RWPE2 (cell line): ENCODE data around the gene TSPAN18.

Experiments used
- ATAC-seq: fragments of 200-7000 bp; cut with Tn5 transposase; 3 replicates; pipeline ENCODE4 v1.9.1; 2021; ENCODE audit warnings: low read depth
- DNase-seq: peaks from one replicate; pipeline ENCODE4 v3.0.0-alpha.2; 2020; ENCODE audit warnings: low spot score
- H3K27ac ChIP-seq: fragments of 450-650 bp; 2 replicates; pipeline ENCODE4 v1.5.1; 2017; ENCODE audit warnings: mild to moderate bottlenecking; ENCODE audit not compliant: poor library complexity, severe bottlenecking
- H3K27me3 ChIP-seq: fragments of 250-450 bp; sonication (Bioruptor Pico); 2 replicates; pipeline ENCODE4 v1.5.1; 2021; ENCODE audit warnings: mild to moderate bottlenecking, moderate library complexity; ENCODE audit not compliant: insufficient read depth, poor library complexity, severe bottlenecking
- H3K36me3 ChIP-seq: fragments of 250-450 bp; sonication (Bioruptor Pico); 2 replicates; pipeline ENCODE4 v1.5.1; 2020; ENCODE audit warnings: low read depth, mild to moderate bottlenecking, moderate library complexity
- H3K4me1 ChIP-seq: fragments of 250-450 bp; sonication (Bioruptor Pico); 2 replicates; pipeline ENCODE4 v1.5.1; 2021; ENCODE audit warnings: mild to moderate bottlenecking, moderate library complexity; ENCODE audit not compliant: insufficient read depth, poor library complexity, severe bottlenecking
- H3K4me3 ChIP-seq: fragments of 250-450 bp; sonication (Bioruptor Pico); 2 replicates; pipeline ENCODE4 v1.5.1; 2021; ENCODE audit warnings: mild to moderate bottlenecking, moderate library complexity; ENCODE audit not compliant: severe bottlenecking
- H3K9me3 ChIP-seq: fragments of 250-450 bp; sonication (Bioruptor Pico); 2 replicates; pipeline ENCODE4 v1.5.1; 2021; ENCODE audit warnings: mild to moderate bottlenecking, moderate library complexity; ENCODE audit not compliant: severe bottlenecking
- CTCF ChIP-seq: fragments of 450-650 bp; IDR thresholded peaks from one replicate; pipeline ENCODE4 v1.5.1; 2017; ENCODE audit warnings: mild to moderate bottlenecking, moderate library complexity; ENCODE audit not compliant: poor library complexity, severe bottlenecking

TSPAN18 gene

GRCh38 chr11:44885065-44885810, 158.5 kb downstream of the TSPAN18 start:
- H3K4me3 ChIP-seq: no peak overlapping the region
- no peaks in the 10 kb centered on the region for H3K4me1 ChIP-seq
- H3K27me3 ChIP-seq: no peaks in the 10 kb centered on the region
- no peaks in the 10 kb centered on the region for H3K9me3 ChIP-seq
- H3K27ac ChIP-seq: no peak overlapping the region
- DNase-seq (no peak), ATAC-seq (no peak)
- H3K36me3 ChIP-seq: no peaks in the 10 kb centered on the region
- TF ChIP-seq CTCF: no peak

- Histone ChIP-seq H3K4me1 (no peaks in the 10 kb centered on the region), H3K36me3 (no peaks in the 10 kb centered on the region), H3K4me3 (no peak overlapping the region), H3K27ac (no peak overlapping the region), H3K27me3 (no peaks in the 10 kb centered on the region), H3K9me3 (no peaks in the 10 kb centered on the region)
- ATAC-seq (no peak), DNase-seq (no peak)
- TF ChIP-seq CTCF: no peak
These were observed 159.4 kb downstream of the TSPAN18 start for GRCh38 chr11:44885919-44886789.

- Histone ChIP-seq H3K27me3 (no peaks in the 10 kb centered on the region), H3K4me3 (no peak overlapping the region), H3K4me1 (no peaks in the 10 kb centered on the region), H3K36me3 (no peaks in the 10 kb centered on the region), H3K9me3 (no peaks in the 10 kb centered on the region), H3K27ac (no peak overlapping the region)
- DNase-seq (no peak), ATAC-seq (0 out of 3 replicates have a peak, but pooled peaks have one; percentile 40)
- no peak for TF ChIP-seq CTCF
These were observed 160.0 kb downstream of the TSPAN18 start for GRCh38 chr11:44886790-44887140.

- Histone ChIP-seq H3K4me3 (no peak overlapping the region), H3K27ac (no peak overlapping the region), H3K4me1 (no peaks in the 10 kb centered on the region), H3K36me3 (no peaks in the 10 kb centered on the region), H3K9me3 (no peaks in the 10 kb centered on the region), H3K27me3 (no peaks in the 10 kb centered on the region)
- TF ChIP-seq CTCF: no peak
- DNase-seq (no peak), ATAC-seq (no peak)
These were observed 160.9 kb downstream of the TSPAN18 start for GRCh38 chr11:44887636-44888035.

- no peak overlapping the region for H3K27ac ChIP-seq
- ATAC-seq: no peak
- H3K4me1 ChIP-seq: no peaks in the 10 kb centered on the region
- H3K36me3 ChIP-seq: no peaks in the 10 kb centered on the region
- no peak for TF ChIP-seq CTCF
- no peaks in the 10 kb centered on the region for H3K27me3 ChIP-seq
- no peak overlapping the region for H3K4me3 ChIP-seq
- DNase-seq: no peak
- H3K9me3 ChIP-seq: no peaks in the 10 kb centered on the region
These were observed 162.5 kb downstream of the TSPAN18 start for GRCh38 chr11:44889266-44889665.
